GM23338 (cell line): ENCODE results near the gene SNPH.

ENCODE experiments used
- CREB1 ChIP-seq: fragments of 250-450 bp; sonication (Bioruptor Pico); IDR thresholded peaks from 2 replicates; pipeline ENCODE4 v1.5.0; 2020; ENCODE audit warnings: low read depth, mild to moderate bottlenecking, moderate library complexity
- EZH2 ChIP-seq: fragments of 200-600 bp; sonication (generic); IDR thresholded peaks from one replicate; pipeline ENCODE4 v1.8.0; 2017; ENCODE audit warnings: antibody characterized with exemption, mild to moderate bottlenecking, low read depth; ENCODE audit not compliant: unreplicated experiment
- EZH2phosphoT487 ChIP-seq: fragments of 200-600 bp; sonication (generic); IDR thresholded peaks from one replicate; pipeline ENCODE4 v1.8.1; 2018; ENCODE audit warnings: antibody characterized with exemption; ENCODE audit not compliant: unreplicated experiment
- JUNB ChIP-seq: IDR thresholded peaks from one replicate; pipeline ENCODE4 v1.6.1; 2016; ENCODE audit warnings: antibody characterized with exemption; ENCODE audit not compliant: unreplicated experiment
- POLR2AphosphoS5 ChIP-seq: IDR thresholded peaks from 2 replicates; pipeline ENCODE4 v1.6.1; 2016; ENCODE audit warnings: antibody characterized with exemption, low read depth
- STAT1 ChIP-seq: IDR thresholded peaks from one replicate; pipeline ENCODE4 v1.6.1; 2016; ENCODE audit warnings: antibody characterized with exemption; ENCODE audit not compliant: unreplicated experiment
- ZNF331 ChIP-seq: fragments of 250-450 bp; sonication (Bioruptor Pico); IDR thresholded peaks from 2 replicates; pipeline ENCODE4 v1.5.0; 2020; ENCODE audit warnings: low read depth, mild to moderate bottlenecking, moderate library complexity
- TF ChIP-seq, protein P1 (sequence below), 2 experiments: fragments of 200-600 bp in 1 of 2; sonication (generic) in 1 of 2; conservative IDR thresholded peaks; 2 replicates each; pipeline versions ENCODE4 v1.5.1 to v1.6.1; 2016 to 2017; ENCODE audit warnings: antibody characterized with exemption in 2 of 2, low read depth in 2 of 2, mild to moderate bottlenecking in 2 of 2, moderate library complexity in 1 of 2
- TF ChIP-seq, protein P2 (sequence below): IDR thresholded peaks from one replicate; pipeline ENCODE4 v1.6.1; 2018; ENCODE audit warnings: antibody characterized with exemption; ENCODE audit not compliant: unreplicated experiment
- TF ChIP-seq, protein P3 (sequence below): IDR thresholded peaks from 2 replicates; pipeline ENCODE4 v1.6.1; 2016; ENCODE audit warnings: antibody characterized with exemption

DNA sequence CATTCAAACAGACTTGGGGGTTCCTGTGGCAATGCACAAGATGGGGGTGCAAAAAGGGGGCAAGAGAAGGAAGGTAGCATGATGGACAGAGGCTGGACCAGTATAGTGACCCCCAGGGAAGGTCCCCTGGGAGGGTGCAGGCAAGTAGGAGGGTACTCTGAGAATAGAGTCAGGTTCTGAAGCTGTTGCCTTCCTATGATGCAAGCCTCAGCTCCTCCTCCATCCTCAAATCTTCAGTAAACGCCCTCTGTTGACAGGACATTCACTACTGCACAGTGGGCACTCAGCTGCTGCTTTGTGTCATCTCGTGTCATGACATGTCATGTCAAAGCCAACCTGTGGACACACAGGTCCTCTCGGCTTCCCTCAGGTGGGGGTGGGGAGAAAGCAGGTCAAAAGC lies 68.7 kb downstream of the SNPH start:
- TF ChIP-seq POLR2AphosphoS5: no peak
- TF ChIP-seq, protein P1, sequence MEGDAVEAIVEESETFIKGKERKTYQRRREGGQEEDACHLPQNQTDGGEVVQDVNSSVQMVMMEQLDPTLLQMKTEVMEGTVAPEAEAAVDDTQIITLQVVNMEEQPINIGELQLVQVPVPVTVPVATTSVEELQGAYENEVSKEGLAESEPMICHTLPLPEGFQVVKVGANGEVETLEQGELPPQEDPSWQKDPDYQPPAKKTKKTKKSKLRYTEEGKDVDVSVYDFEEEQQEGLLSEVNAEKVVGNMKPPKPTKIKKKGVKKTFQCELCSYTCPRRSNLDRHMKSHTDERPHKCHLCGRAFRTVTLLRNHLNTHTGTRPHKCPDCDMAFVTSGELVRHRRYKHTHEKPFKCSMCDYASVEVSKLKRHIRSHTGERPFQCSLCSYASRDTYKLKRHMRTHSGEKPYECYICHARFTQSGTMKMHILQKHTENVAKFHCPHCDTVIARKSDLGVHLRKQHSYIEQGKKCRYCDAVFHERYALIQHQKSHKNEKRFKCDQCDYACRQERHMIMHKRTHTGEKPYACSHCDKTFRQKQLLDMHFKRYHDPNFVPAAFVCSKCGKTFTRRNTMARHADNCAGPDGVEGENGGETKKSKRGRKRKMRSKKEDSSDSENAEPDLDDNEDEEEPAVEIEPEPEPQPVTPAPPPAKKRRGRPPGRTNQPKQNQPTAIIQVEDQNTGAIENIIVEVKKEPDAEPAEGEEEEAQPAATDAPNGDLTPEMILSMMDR (conservative IDR thresholded peaks at IDR 0.05; ENCODE audit: low read depth in 2 of 2): peak; percentile 20 to 35
- no peak for TF ChIP-seq EZH2
- TF ChIP-seq CREB1 (CRISPR knock-in tag): no peak
- TF ChIP-seq EZH2phosphoT487: no peak
- TF ChIP-seq JUNB: no peak
- TF ChIP-seq, protein P2, sequence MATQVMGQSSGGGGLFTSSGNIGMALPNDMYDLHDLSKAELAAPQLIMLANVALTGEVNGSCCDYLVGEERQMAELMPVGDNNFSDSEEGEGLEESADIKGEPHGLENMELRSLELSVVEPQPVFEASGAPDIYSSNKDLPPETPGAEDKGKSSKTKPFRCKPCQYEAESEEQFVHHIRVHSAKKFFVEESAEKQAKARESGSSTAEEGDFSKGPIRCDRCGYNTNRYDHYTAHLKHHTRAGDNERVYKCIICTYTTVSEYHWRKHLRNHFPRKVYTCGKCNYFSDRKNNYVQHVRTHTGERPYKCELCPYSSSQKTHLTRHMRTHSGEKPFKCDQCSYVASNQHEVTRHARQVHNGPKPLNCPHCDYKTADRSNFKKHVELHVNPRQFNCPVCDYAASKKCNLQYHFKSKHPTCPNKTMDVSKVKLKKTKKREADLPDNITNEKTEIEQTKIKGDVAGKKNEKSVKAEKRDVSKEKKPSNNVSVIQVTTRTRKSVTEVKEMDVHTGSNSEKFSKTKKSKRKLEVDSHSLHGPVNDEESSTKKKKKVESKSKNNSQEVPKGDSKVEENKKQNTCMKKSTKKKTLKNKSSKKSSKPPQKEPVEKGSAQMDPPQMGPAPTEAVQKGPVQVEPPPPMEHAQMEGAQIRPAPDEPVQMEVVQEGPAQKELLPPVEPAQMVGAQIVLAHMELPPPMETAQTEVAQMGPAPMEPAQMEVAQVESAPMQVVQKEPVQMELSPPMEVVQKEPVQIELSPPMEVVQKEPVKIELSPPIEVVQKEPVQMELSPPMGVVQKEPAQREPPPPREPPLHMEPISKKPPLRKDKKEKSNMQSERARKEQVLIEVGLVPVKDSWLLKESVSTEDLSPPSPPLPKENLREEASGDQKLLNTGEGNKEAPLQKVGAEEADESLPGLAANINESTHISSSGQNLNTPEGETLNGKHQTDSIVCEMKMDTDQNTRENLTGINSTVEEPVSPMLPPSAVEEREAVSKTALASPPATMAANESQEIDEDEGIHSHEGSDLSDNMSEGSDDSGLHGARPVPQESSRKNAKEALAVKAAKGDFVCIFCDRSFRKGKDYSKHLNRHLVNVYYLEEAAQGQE: no peak
- TF ChIP-seq, protein P3, sequence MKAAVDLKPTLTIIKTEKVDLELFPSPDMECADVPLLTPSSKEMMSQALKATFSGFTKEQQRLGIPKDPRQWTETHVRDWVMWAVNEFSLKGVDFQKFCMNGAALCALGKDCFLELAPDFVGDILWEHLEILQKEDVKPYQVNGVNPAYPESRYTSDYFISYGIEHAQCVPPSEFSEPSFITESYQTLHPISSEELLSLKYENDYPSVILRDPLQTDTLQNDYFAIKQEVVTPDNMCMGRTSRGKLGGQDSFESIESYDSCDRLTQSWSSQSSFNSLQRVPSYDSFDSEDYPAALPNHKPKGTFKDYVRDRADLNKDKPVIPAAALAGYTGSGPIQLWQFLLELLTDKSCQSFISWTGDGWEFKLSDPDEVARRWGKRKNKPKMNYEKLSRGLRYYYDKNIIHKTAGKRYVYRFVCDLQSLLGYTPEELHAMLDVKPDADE: no peak
- no peak for TF ChIP-seq STAT1
- TF ChIP-seq ZNF331: no peak
